Activated CD4-positive, alpha-beta T cell treated with anti-CD3 and anti-CD28 coated beads, Interleukin-2, amount 10 ng/mL, durations not matched to agents 7 days and 5 days (primary cell): ENCODE data around the gene EEF2. TPM values are rescaled to one million over a fixed set of nuclear protein-coding genes. Genes with fewer than 3 reads are reported as not detected.

Experiments
- CTCF ChIA-PET: fragments of 350-600 bp; sonication (Branson Sonifier 250); formaldehyde crosslinking; loops from one replicate; lab custom pipeline; 2021; ENCODE audit warnings: antibody characterized with exemption; lab: Charles Lee
- POLR2A ChIA-PET: fragments of 350-600 bp; sonication (Branson Sonifier 250); formaldehyde crosslinking; loops from one replicate; lab custom pipeline; 2021; ENCODE audit warnings: antibody characterized with exemption; lab: Charles Lee
- DNase-seq: peaks from one replicate; pipeline ENCODE4 v3.0.0-alpha.2; 2020
- H3K27ac Mint-ChIP-seq: one replicate; pipeline ENCODE4 v1.8.0; 2021; ENCODE audit warnings: mild to moderate bottlenecking, moderate library complexity, mixed read lengths
- H3K27me3 Mint-ChIP-seq: one replicate; pipeline ENCODE4 v1.8.0; 2021; ENCODE audit warnings: mixed read lengths
- H3K36me3 Mint-ChIP-seq: one replicate; pipeline ENCODE4 v1.8.0; 2021; ENCODE audit warnings: low read depth, mixed read lengths
- H3K4me1 Mint-ChIP-seq: one replicate; pipeline ENCODE4 v1.8.0; 2021; ENCODE audit warnings: mixed read lengths
- H3K4me3 Mint-ChIP-seq: one replicate; pipeline ENCODE4 v1.8.0; 2021; ENCODE audit warnings: mild to moderate bottlenecking, moderate library complexity, mixed read lengths
- H3K9me3 Mint-ChIP-seq: one replicate; pipeline ENCODE4 v1.8.0; 2021; ENCODE audit warnings: mixed read lengths
- total RNA-seq, 2 experiments: library from RNA; stranded (reverse); gene quantifications; one replicate each; pipeline ENCODE4 v1.2.3, GENCODE V29; 2021

EEF2 gene
- total RNA-seq, 2 experiments from 2014 or later: 1,428 to 1,492 TPM

DNA sequence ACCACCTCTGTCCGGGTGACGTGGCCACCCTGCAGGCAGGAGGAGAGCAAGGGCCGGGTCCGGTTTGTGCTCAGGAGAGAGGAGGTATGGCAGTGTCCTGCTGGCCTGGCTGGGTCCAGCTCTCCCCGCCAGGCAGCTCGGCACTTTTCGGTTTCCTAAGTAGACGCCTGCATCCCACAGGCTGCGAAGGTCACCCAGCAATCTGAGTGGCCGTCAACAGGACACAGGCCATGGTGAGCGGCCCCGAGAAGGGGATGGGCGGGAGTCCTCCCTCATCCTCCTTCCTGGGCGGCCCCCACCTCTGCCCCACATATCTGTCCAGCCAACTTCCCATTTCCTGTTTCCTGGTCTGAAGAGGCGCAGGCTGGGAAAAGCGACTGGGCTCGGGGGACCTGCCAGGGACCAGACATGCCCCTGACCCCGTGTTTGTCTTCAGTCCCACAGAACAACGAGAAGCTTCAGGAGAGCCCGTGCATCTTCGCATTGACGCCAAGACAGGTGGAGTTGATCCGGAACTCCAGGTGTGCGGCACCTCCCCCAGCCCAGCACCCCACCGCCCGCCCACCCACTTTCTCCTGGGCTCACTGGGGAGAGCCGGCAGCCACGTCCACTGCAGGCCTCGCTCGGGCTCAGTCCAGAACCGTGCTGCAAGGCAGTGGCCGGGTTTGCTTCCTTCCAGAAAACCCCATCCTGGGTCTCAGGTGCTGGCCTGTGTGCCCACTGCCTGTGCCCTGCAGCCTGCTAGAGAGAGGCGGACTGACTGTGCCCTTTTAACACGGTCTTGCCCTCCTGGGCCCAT is 38.5 kb upstream of the EEF2 start:
- Mint-ChIP-seq H3K9me3 (peaks cover 3% of the 10 kb centered on the region), H3K27ac (no peak overlapping the region), H3K27me3 (no peaks in the 10 kb centered on the region), H3K36me3 (peaks cover 22% of the 10 kb centered on the region), H3K4me1 (no peaks in the 10 kb centered on the region), H3K4me3 (no peak overlapping the region)
- ChIA-PET CTCF (no interaction called here), POLR2A (no interaction called here)
- no peak for DNase-seq

DNA sequence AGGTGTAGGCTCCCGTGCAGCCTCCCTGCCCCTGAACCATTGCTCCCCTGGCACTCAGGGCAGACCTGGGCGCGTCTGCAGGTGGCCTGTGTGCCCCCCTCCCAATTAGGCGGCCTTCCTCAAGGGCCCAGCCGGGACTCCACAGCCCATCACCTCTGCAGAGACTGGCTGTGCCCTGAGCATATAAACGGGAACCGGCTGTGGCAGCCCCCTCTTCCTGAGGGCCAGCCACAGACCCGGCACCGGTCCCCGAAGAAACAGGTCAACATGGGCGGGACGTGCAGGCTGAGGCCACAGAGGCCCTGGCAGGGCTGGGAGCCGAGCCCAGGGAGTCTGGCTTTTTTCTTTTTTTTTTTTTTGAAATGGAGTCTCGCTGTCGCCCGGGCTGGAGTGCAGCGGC is 34.3 kb upstream of the EEF2 start:
- no peak for DNase-seq
- ChIA-PET CTCF (interaction anchor here (0.6 to 1.0 kb wide), 2 partner anchors 13 to 525 kb away, joined by 3 read pairs; no protein-coding TSS in a partner anchor), POLR2A (no interaction called here)
- no peak overlapping the region for H3K4me3 Mint-ChIP-seq
- H3K4me1 Mint-ChIP-seq: peaks cover 3% of the 10 kb centered on the region
- H3K27me3 Mint-ChIP-seq: no peaks in the 10 kb centered on the region
- no peak overlapping the region for H3K27ac Mint-ChIP-seq
- peaks cover 3% of the 10 kb centered on the region for H3K9me3 Mint-ChIP-seq
- H3K36me3 Mint-ChIP-seq: peaks cover 15% of the 10 kb centered on the region

DNA sequence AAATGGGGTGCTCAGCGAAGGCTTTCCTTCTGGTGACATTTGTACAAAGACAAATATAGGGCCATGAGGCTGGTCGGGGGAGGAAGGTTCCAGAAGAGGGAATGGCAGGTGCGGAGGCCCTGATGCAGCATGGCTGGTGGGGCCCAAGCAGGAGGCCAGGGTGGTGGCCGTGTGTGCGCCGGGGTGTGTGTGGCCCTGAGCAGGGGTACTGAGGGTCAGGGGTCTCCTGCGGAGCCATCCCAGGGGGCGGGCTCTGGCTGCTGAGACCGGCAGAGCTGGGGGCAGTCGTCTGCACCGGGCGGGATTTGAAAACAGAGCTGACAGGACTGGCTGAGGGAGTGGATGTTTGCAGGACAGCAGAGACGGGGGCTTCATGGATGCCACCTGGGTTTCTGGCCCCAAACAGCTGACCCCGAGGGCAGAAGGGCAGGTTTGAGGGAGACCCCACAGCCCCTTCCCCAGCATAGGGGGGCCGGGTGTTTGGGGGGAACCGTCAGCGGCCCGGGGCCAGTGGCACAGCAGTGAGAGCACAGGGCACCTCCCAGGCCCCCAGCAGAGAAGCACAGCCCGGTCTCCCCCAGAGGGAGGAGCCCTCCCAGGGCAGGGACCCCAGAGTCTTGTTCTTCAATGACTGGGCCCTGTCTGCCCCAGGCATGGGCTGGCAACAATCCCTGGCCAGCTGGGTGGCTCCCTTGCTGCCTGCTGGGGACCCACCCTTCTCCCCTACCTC is 33.7 kb upstream of the EEF2 start:
- H3K9me3 Mint-ChIP-seq: peaks cover 3% of the 10 kb centered on the region
- H3K4me1 Mint-ChIP-seq: peaks cover 8% of the 10 kb centered on the region
- ChIA-PET POLR2A (no interaction called here), CTCF (interaction anchor here (0.5 to 1.0 kb wide), 3 partner anchors 13 to 524 kb away, joined by 3 to 4 read pairs (median 3); no protein-coding TSS in a partner anchor)
- no peak for DNase-seq
- H3K36me3 Mint-ChIP-seq: peaks cover 11% of the 10 kb centered on the region
- H3K27ac Mint-ChIP-seq: no peak overlapping the region
- H3K4me3 Mint-ChIP-seq: no peak overlapping the region
- H3K27me3 Mint-ChIP-seq: no peaks in the 10 kb centered on the region

DNA sequence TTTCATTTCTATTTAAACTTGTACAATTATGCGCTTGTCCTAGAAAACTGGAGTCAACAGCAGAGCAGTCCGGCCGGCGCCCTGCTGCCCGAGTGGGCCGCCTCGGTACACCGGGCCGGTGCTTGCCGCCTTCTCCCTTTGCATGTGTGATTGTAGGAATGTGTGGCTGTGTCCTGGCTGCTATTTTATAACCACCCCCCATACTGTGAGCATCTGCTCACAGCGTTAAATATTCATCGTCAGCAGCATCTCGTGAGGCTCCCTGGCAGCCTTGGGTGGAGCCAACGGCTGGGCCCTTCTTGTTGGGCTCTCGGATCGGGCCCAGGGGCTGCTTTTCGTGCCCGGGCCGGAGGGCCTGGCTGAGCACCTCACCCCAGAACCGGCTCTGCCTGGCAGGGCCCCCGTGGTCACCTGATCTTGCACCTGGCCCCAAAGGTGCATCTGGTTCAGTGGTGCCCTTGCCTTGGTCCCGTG is 32.9 kb upstream of the EEF2 start:
- Mint-ChIP-seq H3K36me3 (peaks cover 11% of the 10 kb centered on the region), H3K27ac (no peak overlapping the region), H3K4me3 (no peak overlapping the region), H3K4me1 (peaks cover 8% of the 10 kb centered on the region), H3K27me3 (no peaks in the 10 kb centered on the region), H3K9me3 (peaks cover 3% of the 10 kb centered on the region)
- CTCF ChIA-PET: no interaction called here
- DNase-seq: no peak
- POLR2A ChIA-PET: no interaction called here

DNA sequence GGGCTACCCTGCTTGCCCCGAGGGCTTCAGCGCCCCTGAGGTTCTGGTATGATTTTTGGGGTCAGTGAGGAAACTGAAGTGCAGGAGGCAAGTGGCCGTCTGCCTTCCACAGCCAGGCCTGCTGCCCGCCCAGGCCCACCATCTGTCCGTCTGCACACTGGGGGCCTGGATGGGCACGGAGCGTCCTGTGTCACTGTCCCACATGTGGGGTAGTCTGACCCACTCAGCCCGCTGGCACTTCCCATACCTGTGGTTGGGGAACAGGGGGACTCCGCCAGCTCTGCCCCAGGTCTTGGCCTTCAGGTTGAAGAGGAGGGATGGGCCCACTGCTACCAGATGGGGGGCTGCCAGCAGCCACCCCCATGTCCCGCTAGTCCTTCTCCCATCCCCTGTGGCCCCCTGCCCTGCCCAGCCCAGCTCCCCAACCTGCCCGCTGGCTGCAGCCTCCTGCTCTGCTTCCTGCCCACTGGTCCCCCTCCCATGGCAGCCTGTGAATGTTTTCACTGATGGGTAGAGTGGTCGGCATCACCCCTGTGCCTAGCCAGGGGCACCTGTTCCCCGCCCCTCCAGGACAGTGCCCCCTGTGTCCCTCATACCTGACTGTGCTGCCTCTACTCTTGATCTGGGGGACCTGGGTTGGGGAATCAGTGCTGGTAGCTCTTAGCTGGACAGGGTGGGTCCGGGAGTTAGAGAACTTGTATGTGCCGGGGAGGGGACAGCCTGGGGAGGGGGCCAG is 31.8 kb upstream of the EEF2 start:
- Mint-ChIP-seq H3K36me3 (peaks cover 10% of the 10 kb centered on the region), H3K9me3 (peaks cover 2% of the 10 kb centered on the region), H3K4me1 (peaks cover 8% of the 10 kb centered on the region), H3K4me3 (no peak overlapping the region), H3K27me3 (no peaks in the 10 kb centered on the region), H3K27ac (peak overlapping the region; percentile 46)
- POLR2A ChIA-PET: no interaction called here
- CTCF ChIA-PET: no interaction called here
- no peak for DNase-seq

DNA sequence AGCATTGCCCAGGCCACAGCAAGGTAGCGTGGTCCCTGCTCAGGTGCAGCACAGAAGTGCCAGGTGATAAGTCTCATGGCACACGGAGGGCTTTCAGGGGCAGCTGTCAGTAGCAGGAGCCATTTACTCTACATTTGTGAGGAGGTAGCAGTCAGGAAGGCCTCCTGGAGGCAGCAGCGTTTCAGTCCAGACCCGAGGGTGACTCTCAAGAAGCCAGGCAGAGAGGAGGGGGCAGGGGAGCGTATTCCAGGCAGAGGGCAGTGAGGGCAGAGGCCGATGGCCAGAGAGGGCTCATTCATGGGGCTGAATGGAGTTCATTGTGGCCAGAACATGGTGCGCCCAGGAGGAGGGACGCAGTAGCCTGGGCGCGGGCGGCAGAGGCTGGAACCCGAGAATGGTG is 31.2 kb upstream of the EEF2 start:
- POLR2A ChIA-PET: no interaction called here
- Mint-ChIP-seq H3K9me3 (no peaks in the 10 kb centered on the region), H3K27ac (no peak overlapping the region), H3K27me3 (no peaks in the 10 kb centered on the region), H3K4me1 (peaks cover 8% of the 10 kb centered on the region), H3K4me3 (no peak overlapping the region), H3K36me3 (peaks cover 8% of the 10 kb centered on the region)
- CTCF ChIA-PET: no interaction called here
- no peak for DNase-seq

DNA sequence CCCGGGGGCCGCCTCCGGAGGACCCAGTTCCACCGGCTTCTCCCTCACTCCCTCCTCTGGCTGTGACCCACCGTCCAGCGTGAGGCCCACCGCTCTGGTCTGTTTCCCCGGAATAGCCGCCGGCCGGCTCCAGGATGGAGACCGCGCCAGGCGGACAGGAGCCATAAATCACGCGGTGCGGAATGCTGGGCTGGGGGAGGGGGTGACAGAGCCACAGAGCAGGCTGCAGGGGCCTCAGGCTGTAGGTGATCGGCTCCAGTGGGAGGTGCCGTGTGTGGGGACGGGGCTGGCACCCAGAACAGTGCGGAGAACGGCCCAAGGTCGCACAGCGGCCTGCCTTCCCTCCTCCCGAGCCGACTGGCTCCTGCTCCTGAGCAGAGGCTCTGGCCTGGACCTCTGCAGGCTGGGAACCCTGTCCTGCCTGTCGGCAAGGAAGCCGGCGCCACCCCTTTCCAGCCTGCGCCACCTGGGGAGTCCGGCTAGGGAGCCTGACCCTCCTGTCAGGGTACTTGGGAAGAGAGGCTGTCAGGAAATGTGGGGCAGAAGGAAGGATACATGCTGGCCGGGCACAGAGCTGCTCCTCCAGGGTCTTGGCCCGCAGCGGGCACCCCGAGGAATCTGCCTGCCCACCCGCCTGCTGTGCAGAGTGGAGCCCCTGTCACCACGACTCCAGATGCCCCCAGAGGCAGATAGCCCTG is 30.6 kb upstream of the EEF2 start:
- CTCF ChIA-PET: no interaction called here

DNA sequence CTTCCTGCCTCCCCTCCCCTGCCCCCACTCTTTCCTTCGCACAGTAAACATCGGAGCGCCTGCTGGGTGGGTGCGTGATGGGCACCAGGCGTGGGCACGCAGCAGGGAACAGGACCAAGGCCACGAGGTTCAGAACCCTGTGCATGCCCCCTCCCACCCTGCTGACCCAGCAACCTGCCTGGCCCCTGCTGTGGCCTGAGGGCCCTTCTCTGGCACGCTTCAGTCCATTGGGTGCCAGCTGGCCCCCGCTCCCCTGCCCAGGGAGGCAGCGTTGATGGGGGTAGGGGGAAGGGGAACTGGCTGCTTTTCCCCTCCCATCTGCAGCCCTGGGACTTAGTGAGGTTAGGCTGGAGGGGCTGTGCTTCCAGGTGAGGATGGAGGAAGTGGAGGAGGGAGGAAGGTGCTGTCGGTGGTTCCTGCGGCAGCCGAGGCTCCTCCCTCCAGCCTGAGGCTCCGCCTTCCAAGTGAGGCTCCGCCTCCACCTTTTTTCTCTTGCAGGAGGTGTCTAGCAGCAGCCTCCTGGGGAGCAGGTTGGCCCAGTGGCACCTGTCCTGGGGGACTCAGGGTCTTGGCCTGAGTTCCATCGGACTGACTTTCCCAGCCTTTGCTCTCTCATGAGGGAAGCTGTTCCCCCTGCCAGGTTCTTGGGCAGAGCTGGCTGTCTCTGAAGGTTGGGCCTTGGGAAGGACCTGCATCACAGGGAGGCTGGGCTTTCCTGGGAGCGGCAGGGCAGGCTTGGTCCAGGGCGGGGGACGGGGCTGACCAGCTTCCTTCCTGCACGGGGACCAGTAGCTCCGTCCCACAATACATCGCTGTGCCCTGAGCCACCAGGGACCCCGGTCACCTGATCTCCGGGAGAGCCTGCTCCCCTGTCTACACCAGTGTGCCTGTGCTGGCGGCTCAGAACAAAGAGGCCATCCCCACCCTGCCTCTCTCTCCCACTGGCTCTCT is 29.6 kb upstream of the EEF2 start:
- Mint-ChIP-seq H3K36me3 (peaks cover 2% of the 10 kb centered on the region), H3K9me3 (no peaks in the 10 kb centered on the region), H3K4me3 (no peak overlapping the region), H3K27me3 (no peaks in the 10 kb centered on the region), H3K27ac (no peak overlapping the region), H3K4me1 (peaks cover 8% of the 10 kb centered on the region)
- ChIA-PET POLR2A (no interaction called here), CTCF (no interaction called here)
- peak; percentile 57 for DNase-seq

More for the DNA sequence above, 30.6 kb upstream of the EEF2 start:
- no peak for DNase-seq
- Mint-ChIP-seq H3K27me3 (no peaks in the 10 kb centered on the region), H3K27ac (no peak overlapping the region), H3K4me1 (peaks cover 8% of the 10 kb centered on the region), H3K36me3 (peaks cover 5% of the 10 kb centered on the region), H3K4me3 (no peak overlapping the region), H3K9me3 (no peaks in the 10 kb centered on the region)
- POLR2A ChIA-PET: no interaction called here

DNA sequence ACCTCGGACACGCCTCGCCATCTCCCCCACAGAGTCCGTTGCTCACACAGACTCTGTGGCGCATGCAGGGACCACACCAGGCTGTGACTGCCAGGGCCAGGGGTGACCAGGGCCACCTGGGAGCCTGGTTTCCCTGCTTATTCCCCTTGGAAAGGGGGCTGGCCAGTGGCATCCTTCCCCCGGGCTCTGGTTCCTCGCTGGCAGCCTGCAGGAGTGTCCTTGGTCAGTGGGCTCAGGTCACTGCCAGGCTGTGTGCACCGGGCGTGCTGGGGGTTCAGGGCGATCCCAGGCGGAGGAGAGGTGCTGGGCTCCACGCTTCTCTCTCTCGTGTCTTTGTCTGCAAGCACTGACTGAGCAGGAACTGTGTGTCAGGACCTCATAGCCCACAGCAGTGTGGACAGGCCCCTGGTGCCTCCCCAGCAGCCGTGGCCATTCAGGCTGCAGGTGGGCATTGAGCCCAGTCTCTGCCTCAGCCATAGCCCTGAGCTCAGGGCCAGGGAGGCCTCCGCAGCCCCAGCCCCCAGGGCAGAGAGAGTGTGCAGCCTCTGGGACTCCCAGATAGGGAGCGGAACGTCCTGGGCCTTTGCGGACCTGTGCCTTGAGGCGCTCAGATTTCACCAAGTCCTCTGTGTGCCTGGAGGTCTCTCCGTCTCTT is 28.8 kb upstream of the EEF2 start:
- no peak for DNase-seq
- Mint-ChIP-seq H3K4me3 (no peak overlapping the region), H3K27ac (no peak overlapping the region), H3K4me1 (peaks cover 15% of the 10 kb centered on the region), H3K36me3 (peaks cover 2% of the 10 kb centered on the region), H3K27me3 (no peaks in the 10 kb centered on the region), H3K9me3 (no peaks in the 10 kb centered on the region)
- CTCF ChIA-PET: interaction anchor here (1.1 kb wide), 1 partner anchor 26 kb away, joined by 4 read pairs; no protein-coding TSS in a partner anchor
- POLR2A ChIA-PET: no interaction called here

DNA sequence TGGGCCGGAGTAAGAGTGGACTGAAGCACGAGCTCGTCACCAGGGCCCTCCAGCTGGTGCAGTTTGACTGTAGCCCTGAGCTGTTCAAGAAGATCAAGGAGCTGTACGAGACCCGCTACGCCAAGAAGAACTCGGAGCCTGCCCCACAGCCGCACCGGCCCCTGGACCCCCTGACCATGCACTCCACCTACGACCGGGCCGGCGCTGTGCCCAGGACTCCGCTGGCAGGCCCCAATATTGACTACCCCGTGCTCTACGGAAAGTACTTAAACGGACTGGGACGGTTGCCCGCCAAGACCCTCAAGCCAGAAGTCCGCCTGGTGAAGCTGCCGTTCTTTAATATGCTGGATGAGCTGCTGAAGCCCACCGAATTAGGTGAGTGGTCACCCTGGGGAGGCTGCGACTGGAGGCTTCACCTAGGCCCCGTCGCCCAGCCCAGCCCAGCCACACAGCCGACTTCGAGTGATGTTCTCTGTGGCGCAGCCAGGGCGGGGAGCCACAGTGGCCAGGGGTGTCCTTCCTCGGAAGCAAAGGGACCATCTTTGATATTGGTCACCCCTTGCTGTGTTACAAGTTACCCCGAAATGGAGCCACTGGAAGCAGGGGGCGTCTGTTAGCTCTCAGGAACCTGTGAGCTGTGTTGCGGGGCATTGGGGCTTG is 27.8 kb upstream of the EEF2 start:
- no peak overlapping the region for H3K4me3 Mint-ChIP-seq
- H3K36me3 Mint-ChIP-seq: peaks cover 2% of the 10 kb centered on the region
- H3K9me3 Mint-ChIP-seq: no peaks in the 10 kb centered on the region
- peaks cover 22% of the 10 kb centered on the region for H3K4me1 Mint-ChIP-seq
- DNase-seq: no peak
- CTCF ChIA-PET: interaction anchor here (1.0 to 1.1 kb wide), 2 partner anchors 16 to 25 kb away, joined by 3 to 4 read pairs; no protein-coding TSS in a partner anchor
- H3K27ac Mint-ChIP-seq: no peak overlapping the region
- H3K27me3 Mint-ChIP-seq: no peaks in the 10 kb centered on the region
- POLR2A ChIA-PET: no interaction called here
